ENCODE data around the gene KRT1.

- TF ChIP-seq REST (IDR thresholded peaks at IDR 0.05; ENCODE audit: insufficient read depth in 1 of 2, low read depth in 2 of 2, low read length in 2 of 2), result no peak
- no peak for TF ChIP-seq POLR2AphosphoS5 (IDR thresholded peaks at IDR 0.05; ENCODE audit: low read depth, low read length)
- TF ChIP-seq SIN3A (IDR thresholded peaks at IDR 0.05; ENCODE audit: borderline replicate concordance, insufficient read depth, low read length), result no peak
Measured at GRCh38 chr12:52656616-52657015, 23.6 kb downstream of the KRT1 start.
